Measurements from ENCODE around the gene DLG1.
"Not testable (repeated sequence)": the region's sequence is repeated elsewhere in the genome, so short reads cannot be mapped to it uniquely, and the experiment has no call there.

Gene DLG1

DNA sequence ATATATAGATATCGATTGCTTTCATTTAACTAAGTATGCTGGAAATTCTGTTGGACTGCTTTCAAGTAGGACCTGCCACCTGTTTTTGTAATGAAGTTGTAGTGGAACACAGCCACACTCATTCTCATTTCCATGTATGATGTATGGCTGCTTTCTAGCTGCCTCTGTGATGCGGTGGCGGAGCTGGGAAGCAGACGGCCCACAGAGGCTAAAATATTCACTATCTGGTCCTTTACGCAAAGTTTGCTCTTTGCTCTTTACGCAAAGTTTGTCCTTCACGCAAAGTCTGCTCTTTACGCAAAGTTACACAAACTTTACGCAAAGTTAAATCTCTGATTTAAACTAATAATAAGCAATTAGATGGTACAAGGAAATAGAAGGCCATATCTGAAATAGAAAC, 91.5 kb downstream of the DLG1 start:
- DNase-seq, result no peak

DNA sequence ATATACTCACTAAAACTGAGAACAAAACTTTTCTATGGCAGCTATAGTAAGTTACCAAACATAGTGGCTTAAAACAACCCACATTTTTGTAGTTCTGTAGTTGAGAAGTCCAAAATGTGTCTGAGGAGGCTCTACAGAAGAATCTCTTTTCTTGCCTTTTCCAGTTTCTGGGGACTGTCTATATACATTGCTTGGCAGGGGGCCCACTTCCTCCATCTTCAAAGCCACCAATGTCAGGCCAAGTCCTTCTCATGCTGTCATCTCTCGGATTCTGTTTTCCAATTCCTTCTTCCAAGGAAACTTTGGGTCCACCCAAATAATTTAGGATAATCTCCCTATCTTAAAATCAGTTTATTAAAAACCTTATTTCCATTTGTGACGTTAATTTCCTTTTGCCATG, 92.7 kb downstream of the DLG1 start:
- DNase-seq, result no peak

DNA sequence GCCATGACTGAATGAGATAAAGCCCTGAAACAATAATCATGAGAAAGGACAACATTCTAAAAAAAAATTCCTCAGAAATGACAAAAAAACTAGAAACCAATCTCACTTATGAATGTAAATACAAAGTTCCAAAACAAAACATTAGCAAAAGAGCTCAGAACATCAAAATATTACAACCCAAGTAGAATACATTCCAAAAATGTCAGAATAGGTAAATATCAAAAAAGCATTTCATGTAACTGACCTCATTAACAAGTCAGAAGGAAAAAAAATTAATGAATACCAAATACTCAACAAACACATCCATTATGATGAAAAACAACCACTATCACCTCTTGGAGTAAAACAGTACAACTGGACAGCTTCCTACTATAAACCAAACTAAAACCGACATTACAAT, 93.1 kb downstream of the DLG1 start:
- no peak for DNase-seq

DNA sequence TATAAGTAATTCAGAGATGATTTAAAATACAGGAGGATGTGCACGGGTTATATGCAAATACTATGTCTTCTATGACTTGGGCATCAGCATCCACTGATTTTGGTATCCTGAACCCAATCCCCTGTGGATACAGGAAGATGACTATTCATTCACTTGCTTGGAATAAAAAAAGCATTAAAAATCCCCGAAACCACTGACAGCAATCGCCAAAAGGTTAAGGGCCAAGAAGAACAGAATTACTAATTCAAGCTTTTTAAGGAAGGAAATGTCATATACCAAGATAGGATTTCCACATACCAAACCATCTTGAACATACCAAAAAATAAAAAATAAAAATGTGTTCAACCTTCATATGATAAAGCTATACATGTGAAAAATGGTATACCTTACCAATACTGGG, 93.7 kb downstream of the DLG1 start:
- DNase-seq, result no peak

DNA sequence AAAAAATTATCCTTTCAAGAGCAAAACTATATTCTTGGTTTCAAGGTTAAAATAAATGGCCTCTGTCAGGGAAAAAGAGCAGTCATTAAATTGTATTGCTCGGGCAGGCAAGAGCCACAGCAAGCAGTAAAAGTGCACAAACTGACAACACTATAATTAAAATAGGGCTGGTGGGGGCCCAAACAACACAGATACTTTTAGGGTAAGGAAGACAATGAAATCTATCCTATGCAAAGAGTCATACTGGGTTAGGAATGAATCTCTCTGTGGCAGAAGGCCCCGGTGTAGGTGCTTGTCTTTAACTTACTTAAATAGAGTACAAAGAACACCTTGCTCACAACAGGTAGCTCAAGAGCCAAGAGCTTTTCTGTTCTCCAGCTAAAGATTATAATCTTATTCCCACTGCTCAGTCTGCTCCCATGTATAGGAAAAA, 94.7 kb downstream of the DLG1 start:
- no peak for DNase-seq

DNA sequence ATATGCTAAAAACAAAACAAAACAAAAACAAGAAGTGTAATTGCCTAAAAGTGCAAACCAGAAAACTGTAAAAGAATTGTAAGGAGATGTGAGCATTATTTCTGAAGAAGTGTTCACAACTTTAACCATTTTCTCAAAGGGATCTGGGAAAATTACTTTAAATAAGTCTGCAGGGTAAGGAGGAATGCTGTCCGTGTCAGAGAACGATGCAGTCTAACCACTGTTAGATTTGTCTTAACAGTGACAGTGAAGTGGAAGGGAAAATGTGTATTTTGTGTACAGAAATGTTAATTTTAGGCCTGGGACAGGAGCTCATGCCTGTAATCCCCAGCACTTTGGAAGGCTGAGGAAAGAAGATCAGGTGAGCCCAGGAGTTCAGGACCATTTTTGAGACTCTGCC, 95.7 kb downstream of the DLG1 start:
- DNase-seq, result no peak

DNA sequence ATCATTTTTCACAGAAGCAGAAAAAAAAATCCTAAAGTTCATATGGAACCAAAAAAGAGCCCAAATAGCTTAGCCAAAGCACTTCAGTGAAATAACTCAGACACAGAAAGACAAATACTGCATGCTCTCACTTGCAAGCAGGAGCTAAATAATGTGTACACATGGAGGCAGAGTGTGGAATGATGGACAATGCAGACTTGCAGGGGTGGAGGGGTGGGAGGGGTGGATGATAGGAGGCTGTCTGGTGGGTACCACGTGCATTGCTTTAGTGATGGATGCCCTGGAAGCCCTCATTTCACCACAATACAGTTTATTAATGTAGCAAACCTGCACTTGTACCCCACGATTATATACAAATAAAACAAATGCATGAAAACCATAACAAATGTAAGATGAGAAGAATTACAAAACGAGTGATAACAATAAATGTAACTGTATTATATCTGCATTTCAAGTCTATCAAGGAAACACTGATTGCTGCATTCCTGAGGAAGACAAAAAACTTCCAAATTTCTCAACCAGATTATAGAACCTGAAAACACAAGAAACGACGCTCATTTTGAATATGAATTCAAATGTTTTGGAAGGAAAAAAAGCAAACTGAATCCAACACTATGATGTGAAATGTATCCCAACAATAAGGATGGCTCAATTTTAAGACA, 96.5 kb downstream of the DLG1 start:
- no peak for DNase-seq

DNA sequence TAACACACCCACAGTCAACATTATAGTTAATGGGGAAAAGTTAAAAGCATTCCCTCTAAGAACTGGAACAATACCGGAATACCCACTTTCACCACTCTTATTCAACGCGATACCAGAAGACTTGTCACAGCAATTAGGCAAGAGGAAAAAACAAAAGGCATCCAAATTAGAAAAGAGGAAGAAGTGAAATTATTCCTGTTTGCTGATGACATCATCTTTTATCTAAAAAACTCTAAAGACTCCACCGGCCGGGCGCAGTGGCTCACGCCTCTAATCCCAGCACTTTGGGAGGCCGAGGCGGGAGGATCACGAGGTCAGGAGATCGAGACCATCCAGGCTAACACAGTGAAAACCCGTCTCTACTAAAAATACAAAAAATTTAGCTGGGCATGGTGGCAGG, 97.6 kb downstream of the DLG1 start:
- not testable (repeated sequence) for DNase-seq

DNA sequence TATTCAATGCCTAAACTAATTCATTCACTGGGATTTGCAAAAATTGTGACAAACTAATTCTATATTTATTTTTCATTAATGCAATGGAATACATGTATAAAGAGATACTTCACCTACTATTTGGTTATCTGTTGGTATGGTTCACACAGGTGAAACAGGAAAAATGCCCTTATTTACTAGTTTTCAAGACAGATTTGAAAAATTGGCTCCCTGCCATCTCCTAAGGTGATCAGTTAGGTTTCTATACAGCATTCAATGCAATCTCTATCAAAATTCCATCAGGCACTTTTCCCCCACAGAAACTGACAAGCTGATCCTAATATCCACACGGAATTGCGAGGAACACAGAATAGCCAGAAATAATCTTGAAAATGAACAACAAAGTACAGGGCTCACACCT, 101.1 kb downstream of the DLG1 start:
- DNase-seq, result no peak

DNA sequence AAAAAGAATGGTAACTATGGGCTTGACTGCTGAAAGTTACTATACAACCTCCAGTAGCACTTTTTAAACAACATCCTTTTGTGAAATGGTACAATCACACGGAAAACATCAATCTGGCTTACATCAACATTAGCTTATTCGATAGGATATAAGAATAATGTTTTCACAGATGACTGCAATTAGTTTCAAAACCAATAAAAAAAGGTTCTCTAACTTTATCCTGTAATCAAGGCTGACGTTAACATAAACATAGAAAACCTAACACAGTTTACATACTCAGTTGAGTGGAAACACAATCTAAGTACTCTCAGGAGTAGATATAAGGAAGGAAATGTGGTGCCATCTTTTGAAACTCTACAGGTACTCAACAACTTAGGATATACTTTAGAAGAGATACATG, 102.2 kb downstream of the DLG1 start:
- DNase-seq, result no peak

DNA sequence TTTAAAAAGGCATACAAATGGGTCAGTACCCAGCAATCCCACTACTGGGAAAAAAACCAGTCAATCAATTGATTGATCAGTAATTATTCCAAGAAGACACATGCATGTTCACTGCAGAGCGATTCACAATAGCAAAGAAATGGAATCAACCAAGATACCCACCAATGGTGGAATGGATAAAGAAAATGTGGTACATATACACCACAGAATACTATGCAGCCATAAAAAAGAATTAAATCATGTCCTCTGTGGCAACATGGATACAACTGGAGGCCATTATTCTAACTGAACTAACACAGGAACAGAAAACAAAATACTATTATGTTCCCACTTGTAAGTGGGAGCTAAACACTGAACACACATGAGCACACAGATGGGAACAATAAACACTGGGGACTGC, 103.1 kb downstream of the DLG1 start:
- no peak for DNase-seq

DNA sequence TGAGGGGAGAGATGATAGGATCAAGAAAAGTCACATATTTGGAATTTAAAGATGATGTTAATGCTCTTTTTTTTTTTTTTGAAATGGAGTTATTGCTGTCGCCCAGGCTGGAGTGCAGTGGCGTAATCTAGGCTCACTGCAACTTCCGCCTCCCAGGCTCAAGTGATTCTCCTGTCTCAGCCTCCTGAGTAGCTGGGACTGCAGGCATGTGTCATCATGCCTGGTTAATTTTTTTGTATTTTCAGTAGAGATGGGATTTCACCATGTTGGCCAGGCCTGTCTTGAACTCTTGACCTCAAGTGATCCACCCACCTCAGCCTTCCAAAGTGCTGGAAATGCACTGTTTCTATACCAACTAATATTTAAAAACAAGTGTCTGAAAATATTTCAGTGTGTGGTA, 104.7 kb downstream of the DLG1 start:
- peak in 1 of 2 donors; percentile 11 for DNase-seq

DNA sequence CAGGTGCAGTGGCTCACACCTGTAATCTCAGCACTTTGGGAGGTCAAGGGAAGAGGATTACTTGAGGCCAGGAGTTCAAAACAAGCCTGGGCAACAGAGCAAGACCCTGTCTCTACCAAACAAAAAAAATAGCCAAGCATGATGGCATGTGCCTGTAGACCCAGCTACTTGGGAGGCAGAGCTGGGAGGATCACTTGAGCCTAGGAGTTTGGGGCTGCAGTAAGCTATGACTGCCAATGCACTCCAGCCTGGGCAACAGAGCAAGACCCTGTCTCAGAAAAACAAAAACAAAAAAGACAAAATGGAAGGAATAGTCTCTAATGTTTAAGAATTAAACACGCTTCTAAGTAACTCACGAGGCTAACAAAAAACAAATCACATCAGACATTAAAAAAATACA, 106.5 kb downstream of the DLG1 start:
- no peak for DNase-seq

DNA sequence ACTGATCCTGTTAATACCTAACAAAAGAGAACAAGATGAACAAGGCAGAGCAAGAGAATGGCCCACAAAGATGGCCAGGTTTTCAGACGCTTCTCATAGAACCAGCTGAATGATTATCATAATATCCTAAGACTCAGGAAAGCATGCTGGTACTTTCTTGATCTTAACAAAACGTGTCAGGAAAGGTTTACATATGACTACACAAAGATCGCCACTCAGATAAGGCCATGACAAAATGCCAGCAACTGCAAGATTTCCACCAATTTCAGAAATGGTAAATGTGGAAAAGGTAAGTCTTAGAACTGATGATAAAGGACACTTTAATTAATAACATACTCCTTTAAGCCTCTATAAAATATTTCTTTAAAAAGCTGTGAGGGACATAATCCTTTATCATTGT, 108.8 kb downstream of the DLG1 start:
- no peak for DNase-seq

DNA sequence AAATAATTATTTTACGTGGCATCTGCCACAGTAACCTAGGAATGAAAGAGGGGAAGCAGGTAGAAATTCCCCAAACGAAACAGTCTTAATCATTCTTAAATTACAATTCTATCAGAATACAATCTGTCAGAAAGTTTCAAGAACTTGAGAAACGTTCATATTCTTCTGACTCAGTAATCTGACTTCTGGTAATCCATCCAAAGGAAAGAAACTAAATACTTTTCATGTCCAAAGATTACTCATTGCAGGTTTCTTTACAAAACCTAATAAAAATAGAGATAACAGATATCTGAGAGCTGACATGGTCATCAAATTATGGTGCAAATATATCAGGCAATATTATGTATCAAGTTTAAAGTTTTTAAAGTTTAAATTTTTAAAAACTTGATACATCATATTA, 109.4 kb downstream of the DLG1 start:
- no peak for DNase-seq

DNA sequence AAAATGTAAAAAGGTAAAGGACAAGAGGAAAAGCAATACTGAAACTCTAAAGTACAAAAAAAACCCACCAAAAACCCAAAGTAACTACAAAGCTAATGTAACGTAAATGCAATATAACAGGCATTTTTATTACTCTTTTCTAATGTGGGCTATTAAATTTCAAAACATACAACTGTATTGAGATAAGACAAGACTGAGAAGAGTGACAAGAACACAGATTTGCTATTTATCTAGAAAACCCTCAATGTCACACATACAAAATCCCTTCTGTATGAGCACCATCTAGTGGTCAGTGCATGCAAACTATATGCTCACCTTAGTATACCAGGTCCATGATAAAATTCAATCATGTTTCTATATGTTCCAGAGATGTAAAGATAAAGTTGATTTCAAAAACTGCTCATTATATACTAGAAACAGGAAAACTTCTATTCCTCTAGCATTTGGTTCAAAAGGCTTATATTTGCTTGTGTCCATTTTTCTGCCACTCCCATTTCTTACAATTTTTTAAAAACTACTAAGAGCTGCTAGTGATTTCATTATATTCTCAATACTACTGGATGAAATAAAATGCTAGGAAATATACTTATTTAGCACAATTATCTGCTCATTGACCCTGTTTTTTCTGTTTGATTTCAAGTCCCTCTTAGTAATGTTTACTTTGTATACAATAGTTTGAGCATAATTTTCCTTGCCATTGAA, 111.4 kb downstream of the DLG1 start:
- peak; percentile 16 to 61 for DNase-seq

DNA sequence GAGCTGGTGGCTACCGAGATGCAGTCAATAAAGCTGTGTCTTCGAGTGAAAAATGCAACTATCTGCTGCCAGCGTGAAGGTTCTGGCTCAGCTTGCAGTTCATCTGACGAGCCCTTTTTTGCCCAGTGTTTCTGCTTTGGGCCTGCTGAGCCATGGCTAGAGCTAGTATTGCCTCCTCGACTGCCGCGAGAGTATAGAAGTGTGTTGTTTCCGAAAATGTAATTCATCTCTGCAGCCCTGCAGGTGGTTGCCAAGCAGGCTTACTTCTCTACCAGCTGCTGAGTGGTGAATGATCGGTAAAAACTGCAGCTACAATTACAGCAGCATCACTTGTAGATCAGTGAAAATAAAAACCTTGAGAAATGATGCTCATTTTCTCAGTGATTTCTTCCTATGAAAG, 114.8 kb downstream of the DLG1 start:
- no peak for DNase-seq

DNA sequence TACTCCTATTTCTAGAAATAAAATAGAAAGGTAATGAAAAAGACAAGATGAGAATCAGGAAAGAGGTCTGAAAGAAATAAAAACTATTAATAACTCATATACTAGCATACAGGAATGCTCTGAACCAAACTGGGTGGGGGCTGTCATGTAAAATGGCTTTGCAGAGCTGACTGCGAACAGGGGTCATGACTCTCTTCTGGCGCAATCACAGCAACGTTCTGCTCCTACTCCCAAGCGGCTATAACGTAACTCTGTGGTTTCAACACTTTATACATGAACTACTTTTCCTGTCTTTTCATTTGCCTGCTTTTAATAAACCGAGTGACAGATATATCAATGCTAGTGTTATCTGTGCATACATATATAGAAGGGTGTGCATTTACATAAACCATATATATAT, 116.7 kb downstream of the DLG1 start:
- peak in 1 of 2 donors; percentile 35 for DNase-seq

DNA sequence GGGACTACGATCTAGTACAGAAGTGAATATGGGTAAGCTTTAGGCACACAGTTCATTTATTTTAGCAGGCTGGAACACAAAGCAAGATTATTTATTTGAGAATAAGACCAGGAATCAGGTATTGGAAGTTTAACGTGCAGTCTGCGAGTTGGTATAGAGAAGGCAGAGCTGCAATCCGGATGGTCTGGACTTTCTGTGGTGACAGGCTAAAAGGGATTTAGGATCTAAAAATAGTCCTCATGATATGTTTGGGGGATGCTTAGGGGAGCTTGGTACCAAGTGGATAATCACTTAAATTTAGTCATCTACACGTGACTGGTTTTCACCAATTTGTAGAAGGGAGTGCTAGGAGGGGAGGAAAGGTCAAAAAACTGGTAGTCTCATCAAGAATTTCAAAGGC, 119.4 kb downstream of the DLG1 start:
- DNase-seq, result no peak

DNA sequence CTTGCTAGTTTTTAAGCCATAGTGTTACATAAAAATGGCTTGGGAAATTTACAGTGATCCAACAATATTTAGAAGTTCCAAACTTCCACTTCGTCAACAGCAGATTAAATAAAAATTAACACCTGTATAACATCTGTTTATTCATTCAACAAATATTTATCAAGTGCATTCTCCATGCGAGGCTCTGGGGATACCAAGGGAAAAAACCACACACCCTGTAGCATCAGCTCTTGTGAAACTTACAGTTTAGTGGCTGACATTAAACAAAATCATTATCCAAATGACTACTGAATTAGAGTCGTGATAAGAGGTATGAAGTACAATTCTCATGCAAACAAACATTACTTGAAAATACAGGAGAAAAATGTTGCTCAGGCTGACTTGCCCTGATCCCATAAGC, 122.9 kb downstream of the DLG1 start:
- no peak for DNase-seq

DNA sequence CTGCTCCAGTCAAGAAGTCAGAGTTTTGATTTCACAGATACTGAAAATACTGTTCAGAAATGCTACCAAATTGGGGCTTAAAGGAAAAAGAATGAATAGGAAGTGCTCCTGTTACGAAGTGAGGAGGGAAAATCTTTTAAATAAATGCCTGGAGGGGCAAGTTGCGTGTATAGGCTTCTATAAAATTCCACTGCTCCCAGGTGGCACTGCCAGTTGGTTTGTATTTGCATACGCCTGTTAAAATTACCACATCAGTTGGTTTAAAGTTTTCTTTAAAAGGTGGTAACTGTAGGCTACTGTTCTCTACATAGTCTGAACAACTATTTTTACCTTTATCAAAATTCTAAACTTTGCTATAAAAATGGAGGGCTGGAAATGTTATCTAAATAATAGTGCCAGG, 123.5 kb downstream of the DLG1 start:
- DNase-seq, result no peak

DNA sequence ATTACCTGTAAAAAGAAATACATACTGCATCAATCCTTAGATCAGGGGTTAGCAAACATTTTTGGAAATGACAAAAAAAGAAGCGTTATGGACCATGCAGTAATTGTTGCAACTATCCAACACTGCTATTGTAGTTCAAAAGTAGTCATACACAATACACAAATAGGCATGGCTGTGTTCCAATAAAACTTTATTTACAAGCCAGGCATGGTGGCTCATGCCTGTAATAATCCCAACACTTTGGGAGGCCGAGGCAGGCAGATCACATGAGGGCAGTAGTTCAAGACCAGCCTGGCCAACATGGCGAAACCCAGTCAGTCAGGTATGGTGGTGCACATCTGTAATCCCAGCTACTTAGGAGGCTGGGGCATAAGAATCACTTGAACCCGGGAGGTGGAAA, 124.8 kb downstream of the DLG1 start:
- no peak for DNase-seq

DNA sequence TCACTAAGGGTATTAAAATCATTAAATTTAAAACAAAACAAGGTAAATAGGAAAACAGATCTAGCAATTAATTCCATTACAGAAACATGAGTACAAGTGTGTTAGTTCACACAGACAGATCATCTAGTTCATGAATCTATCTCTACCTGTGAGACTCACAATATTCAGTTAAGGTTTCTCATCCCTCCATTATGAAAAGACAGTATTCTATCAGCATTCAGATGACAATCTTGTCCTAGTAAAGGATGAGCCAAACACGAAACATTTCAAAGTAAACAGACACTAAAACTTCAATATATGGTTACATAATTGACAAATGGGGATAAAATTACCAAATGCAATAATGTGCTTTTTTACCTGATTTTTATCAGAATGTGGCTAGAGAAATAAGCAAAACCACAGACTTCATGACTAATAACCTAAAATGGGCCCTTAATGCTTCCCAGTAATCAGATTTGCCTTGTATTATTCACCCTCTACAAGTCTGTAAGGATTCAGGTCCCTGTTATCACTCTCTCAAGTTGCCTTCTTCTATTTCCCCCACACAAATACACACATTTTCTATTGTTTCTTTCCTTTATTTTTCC, 126.8 kb downstream of the DLG1 start:
- no peak for DNase-seq

DNA sequence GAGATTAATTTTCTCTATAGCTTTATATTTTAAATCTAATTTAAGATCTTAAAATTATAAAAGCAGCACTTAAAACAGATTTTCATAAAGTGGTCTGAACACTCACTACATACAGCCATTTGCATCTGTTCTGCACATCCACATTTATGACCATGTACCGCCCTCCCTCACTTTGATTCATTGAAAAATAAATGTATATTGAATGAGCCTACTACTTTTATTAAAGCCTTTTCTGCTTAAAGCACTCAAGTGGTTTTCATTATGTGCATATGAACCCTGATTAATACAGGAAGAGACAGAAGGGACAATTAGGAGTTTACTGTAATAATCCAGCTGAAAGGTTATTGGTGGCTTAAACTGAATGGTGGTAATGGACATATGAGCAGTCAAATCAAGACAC, 129.4 kb downstream of the DLG1 start:
- no peak for DNase-seq

DNA sequence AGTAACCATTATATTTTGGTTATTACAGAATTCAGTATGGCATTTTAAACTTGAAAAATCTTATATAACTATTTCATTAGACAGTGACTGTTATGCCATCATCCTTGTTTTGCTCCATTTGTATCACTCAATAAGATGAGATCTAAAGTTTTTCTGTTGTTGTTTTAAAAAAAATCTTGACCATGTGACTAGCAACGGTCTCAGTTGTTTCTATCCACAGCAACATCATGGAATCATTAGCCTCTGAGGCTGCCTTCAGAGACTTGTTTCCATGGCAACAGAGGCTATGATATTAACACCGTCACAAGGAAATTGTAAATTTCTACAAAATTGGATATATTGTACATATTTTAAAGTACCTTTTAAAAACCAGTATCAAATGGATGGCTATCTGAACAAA, 129.8 kb downstream of the DLG1 start:
- peak in 1 of 2 donors; percentile 28 for DNase-seq
